ENCODE results near the gene BTBD7. TPM values are rescaled to one million over a fixed set of nuclear protein-coding genes. Genes with fewer than 3 reads are reported as not detected.

The BTBD7 gene
- total RNA-seq, 1 donor from 2014 or later: 65.5 TPM

DNA sequence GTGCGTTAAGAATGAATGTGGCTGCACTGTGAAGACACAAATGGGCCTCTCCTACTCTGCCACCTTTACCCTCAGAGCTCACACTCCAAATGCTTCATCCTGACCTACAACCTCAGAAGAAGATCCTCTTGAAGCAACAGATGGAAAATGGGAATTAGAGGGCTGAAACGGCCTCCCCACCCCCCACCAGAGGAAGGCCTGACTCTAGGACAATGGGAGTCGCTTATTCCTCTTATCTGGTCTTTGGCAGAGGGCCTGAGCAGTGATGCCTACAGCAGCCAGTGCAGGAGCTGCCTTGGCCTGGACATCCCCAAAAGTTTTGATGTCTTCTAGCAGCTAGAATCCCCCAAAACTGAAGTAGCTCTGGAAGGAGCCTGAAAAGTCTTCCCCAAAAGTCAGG, 29.2 kb downstream of the BTBD7 start:
- peaks cover 1% of the 10 kb centered on the region for H3K36me3 Mint-ChIP-seq (ENCODE audit: insufficient read depth)
- no peak for DNase-seq (ENCODE audit: low spot score, unreplicated experiment)
- TF ChIP-seq, protein P1, sequence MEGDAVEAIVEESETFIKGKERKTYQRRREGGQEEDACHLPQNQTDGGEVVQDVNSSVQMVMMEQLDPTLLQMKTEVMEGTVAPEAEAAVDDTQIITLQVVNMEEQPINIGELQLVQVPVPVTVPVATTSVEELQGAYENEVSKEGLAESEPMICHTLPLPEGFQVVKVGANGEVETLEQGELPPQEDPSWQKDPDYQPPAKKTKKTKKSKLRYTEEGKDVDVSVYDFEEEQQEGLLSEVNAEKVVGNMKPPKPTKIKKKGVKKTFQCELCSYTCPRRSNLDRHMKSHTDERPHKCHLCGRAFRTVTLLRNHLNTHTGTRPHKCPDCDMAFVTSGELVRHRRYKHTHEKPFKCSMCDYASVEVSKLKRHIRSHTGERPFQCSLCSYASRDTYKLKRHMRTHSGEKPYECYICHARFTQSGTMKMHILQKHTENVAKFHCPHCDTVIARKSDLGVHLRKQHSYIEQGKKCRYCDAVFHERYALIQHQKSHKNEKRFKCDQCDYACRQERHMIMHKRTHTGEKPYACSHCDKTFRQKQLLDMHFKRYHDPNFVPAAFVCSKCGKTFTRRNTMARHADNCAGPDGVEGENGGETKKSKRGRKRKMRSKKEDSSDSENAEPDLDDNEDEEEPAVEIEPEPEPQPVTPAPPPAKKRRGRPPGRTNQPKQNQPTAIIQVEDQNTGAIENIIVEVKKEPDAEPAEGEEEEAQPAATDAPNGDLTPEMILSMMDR (IDR thresholded peaks at IDR 0.05; ENCODE audit: unreplicated experiment): no peak
- no peak overlapping the region for H3K4me3 Mint-ChIP-seq (ENCODE audit: low read depth)
- no peak overlapping the region for H3K27ac Mint-ChIP-seq
- peaks cover 12% of the 10 kb centered on the region for H3K4me1 Mint-ChIP-seq (ENCODE audit: low read depth)
- no peaks in the 10 kb centered on the region for H3K9me3 Mint-ChIP-seq (ENCODE audit: low read depth)
- H3K27me3 Mint-ChIP-seq: no peaks in the 10 kb centered on the region

DNA sequence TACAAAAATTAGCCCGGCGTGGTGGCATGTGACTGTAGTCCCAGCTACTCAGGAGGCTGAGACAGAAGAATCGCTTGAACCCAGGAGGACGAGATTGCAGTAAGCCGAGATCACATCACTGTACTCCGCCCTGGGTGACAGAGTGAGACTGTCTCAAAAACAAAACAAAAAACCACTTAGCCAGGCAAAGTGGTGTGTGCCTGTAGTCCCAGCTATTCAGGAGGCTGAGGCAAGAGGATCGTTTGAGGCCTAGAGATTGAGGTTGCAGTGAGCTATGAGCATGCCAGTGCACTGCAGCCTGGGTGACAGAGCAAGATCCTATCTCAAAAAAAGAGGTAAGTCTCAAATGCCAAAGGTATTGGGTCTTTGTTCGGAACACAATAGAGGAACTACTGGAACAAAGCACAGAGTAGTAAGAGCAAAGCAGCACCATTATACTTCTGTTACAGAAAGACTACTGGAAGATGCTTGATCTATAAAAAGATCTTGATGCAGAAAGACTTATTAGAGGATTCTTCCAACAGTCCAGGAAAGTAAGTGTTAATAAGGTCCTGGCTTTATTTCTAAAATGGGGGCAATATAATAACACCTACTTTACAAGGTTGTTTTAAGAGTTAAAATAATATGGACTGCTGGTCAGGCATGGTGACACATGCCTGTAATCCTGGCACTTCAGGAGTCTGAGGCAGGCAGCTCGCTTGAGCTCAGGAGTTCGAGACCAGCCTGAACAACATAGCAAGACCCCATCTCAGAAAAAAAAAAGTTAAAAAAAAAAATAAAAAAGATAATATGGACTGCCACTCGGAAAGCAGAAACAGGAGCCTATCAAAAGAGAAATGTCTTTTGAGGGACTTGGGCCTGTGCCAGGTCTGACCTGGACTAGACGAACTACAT, 29.9 kb downstream of the BTBD7 start:
- Mint-ChIP-seq H3K4me3 (ENCODE audit: low read depth) (no peak overlapping the region), H3K4me1 (ENCODE audit: low read depth) (peaks cover 10% of the 10 kb centered on the region), H3K9me3 (ENCODE audit: low read depth) (no peaks in the 10 kb centered on the region), H3K36me3 (ENCODE audit: insufficient read depth) (peaks cover 1% of the 10 kb centered on the region), H3K27me3 (no peaks in the 10 kb centered on the region), H3K27ac (peak overlapping the region; percentile 9)
- TF ChIP-seq, protein P1 (IDR thresholded peaks at IDR 0.05; ENCODE audit: unreplicated experiment): no peak
- no peak for DNase-seq (ENCODE audit: low spot score, unreplicated experiment)

DNA sequence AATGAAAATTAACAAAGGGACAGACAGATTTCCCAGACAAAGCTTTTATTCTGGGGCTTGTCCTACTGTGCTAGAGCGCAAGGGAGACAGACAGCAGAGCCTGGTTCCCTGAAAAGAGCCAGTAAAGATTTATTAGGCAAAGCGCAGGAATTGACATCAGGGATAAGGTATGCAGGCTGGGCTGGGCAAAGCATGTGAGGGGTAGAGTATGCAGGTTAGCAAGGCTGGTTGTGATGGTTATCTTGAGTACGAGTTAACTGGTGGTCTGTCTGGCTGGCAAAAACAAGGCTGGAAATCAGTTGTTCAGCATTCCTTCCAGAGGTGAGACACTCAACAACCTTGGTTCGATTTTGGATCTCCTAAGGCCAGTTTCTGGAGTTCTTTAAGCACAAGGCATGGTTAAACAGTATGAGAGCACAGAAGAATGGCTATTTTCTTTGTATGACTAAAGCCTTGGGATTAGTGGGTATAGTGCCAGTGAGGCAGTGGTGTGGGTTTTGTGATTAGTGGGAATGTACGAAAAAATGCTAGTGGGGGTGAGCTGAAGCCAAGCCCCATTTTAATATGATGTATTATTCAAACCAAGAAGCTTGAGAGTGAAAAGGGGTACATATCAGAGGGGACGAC, 30.9 kb downstream of the BTBD7 start:
- Mint-ChIP-seq H3K27me3 (no peaks in the 10 kb centered on the region), H3K4me1 (ENCODE audit: low read depth) (peaks cover 10% of the 10 kb centered on the region), H3K4me3 (ENCODE audit: low read depth) (no peak overlapping the region), H3K36me3 (ENCODE audit: insufficient read depth) (peaks cover 1% of the 10 kb centered on the region), H3K27ac (peak overlapping the region; percentile 86), H3K9me3 (ENCODE audit: low read depth) (no peaks in the 10 kb centered on the region)
- DNase-seq (ENCODE audit: low spot score, unreplicated experiment): no peak
- TF ChIP-seq, protein P1 (IDR thresholded peaks at IDR 0.05; ENCODE audit: unreplicated experiment): no peak

DNA sequence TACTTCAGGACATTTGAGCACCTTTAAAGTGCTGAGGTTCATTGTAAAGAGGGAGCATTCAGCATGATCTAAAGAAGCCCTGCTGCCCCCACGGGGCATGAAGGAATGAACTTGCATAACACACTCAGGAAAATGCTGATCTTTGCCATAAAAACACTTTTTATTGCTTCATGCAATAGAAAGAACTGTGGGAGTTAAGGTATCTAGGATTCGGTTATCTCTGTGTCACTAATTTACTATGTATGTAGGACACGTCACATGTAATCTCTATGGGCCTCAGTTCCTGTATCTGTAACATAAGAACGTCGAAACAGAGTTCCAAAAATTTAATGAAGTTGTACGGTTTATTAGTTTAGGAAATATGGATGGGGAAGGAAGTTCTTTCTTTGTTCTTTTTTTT, 33.0 kb downstream of the BTBD7 start:
- TF ChIP-seq, protein P1 (IDR thresholded peaks at IDR 0.05; ENCODE audit: unreplicated experiment): no peak
- H3K4me1 Mint-ChIP-seq (ENCODE audit: low read depth): peaks cover 10% of the 10 kb centered on the region
- no peak overlapping the region for H3K27ac Mint-ChIP-seq
- peaks cover 3% of the 10 kb centered on the region for H3K36me3 Mint-ChIP-seq (ENCODE audit: insufficient read depth)
- no peaks in the 10 kb centered on the region for H3K27me3 Mint-ChIP-seq
- H3K4me3 Mint-ChIP-seq (ENCODE audit: low read depth): no peak overlapping the region
- no peaks in the 10 kb centered on the region for H3K9me3 Mint-ChIP-seq (ENCODE audit: low read depth)
- no peak for DNase-seq (ENCODE audit: low spot score, unreplicated experiment)

DNA sequence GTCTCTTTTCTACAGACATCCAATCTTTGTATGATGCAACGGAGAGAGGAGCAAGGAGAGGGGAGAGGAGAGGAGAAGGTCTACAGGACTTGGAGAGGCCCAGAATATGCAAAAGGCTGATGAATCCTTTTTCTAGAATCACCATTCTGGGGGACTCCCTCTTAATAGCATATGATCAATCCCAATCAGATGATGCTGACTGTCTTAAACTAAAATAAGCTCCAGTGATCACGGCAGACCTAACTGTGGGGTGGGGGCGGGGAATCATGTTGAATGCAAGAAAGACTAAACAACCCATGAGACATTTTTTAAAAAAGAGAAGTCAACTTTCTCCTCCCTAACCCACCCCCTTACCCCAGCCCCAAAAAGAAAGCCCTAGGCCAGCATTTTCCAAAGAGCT, 33.4 kb downstream of the BTBD7 start:
- peaks cover 8% of the 10 kb centered on the region for H3K4me1 Mint-ChIP-seq (ENCODE audit: low read depth)
- H3K36me3 Mint-ChIP-seq (ENCODE audit: insufficient read depth): peaks cover 3% of the 10 kb centered on the region
- peak overlapping the region; percentile 33 for H3K27ac Mint-ChIP-seq
- H3K4me3 Mint-ChIP-seq (ENCODE audit: low read depth): no peak overlapping the region
- no peak for DNase-seq (ENCODE audit: low spot score, unreplicated experiment)
- no peaks in the 10 kb centered on the region for H3K27me3 Mint-ChIP-seq
- TF ChIP-seq, protein P1 (IDR thresholded peaks at IDR 0.05; ENCODE audit: unreplicated experiment): no peak
- no peaks in the 10 kb centered on the region for H3K9me3 Mint-ChIP-seq (ENCODE audit: low read depth)
